SIG-M5 treated with dmso at 0.1 percent for 504 hours (cell line): Measurements from ENCODE around the gene PAK1.

Source experiments
- DNase-seq: peaks from one replicate; lab custom pipeline; 2025; ENCODE audit not compliant: unreplicated experiment; lab: John Stamatoyannopoulos, UW

Gene PAK1

DNA sequence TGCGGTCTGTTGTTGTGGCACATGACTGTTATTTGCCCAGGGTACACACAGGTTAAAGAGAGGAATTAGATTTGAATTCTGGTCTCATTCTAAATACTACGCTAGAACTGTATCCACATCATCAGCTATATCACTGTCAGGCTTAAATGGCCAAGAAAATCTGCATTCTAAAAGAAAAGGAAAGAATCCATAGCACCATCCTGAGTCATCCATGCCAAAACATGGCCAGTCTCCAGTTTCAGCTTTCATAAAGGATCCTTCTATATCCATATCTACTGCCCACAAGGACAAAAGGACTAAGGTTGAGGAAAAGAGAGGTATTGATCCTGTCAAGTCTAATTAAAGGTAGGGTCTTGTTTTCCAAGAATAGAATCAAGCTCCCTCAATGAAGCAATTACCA, 98.8 kb downstream of the PAK1 start:
- no peak for DNase-seq

DNA sequence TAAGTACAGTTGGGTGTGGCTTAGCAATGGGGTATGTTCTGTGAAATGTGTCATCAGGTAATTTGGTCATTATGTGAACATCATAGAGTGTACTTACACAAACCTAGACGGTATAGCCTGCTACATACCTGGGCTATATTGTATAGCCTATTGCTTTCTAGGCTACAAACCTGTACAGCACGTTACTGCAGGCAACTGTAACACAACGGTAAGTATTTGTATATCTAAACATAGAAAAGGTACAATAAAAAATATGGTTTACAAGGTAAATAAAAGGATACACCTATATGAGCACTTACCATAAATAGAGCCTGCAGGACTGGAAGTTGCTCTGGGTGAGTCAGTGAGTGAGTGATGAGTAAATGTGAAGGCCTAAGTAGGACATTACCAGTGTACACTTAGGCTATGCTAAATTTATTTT, 99.3 kb downstream of the PAK1 start:
- no peak for DNase-seq

DNA sequence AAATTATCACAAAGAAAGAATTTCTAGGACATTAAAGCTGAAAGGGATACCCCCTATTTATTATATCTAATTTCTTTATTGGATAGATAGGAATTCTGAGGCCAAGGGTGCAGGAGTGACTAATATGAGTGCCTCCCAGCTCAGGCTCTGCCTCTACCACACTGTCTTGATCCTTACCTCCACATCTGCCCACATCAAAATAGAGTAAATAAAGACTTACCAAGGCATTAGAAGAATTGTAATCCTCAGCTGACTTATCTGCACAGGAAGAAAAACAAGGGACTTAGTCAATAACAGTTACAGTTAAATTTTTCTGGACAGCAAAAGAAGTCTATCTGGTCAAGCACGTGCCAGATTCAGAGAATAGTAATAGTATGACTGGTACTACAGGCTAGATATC, 99.8 kb downstream of the PAK1 start:
- no peak for DNase-seq

DNA sequence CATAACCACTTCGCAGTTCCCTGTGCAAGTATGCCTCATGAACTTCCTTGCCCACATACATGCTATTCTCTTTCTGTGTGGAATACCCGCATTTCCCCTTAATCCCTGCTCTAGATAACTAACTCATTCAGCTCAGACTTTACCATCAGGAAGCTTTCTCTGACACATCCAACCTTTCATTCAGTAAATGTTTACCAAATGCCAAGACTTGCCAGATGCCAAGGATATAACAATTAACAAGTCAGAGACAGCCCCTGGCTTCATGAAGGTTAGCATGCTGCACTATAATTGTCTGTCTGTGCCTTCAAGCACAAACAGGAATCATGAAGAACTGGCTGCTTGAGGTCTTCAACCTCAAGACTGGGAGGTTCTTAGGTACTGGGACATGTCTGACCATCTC, 101.2 kb downstream of the PAK1 start:
- DNase-seq: no peak

DNA sequence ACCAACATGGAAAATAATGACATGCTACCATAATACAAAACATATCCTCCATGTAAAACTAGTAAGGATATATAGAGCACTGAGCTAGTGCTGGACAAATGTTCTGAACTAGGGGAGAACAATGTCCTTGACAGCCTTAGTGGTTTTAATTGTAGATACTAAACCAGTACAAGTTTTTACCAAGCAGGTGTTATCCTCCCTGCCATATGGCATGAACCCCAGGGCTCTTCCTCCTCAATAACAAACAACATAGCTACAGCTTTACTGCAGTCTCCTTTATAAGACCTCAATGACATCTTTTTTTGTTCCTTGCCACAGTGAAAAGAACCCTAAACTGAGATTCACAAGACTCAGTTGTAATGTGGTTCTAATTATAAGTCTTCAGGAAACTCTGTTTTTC, 102.2 kb downstream of the PAK1 start:
- DNase-seq: no peak

DNA sequence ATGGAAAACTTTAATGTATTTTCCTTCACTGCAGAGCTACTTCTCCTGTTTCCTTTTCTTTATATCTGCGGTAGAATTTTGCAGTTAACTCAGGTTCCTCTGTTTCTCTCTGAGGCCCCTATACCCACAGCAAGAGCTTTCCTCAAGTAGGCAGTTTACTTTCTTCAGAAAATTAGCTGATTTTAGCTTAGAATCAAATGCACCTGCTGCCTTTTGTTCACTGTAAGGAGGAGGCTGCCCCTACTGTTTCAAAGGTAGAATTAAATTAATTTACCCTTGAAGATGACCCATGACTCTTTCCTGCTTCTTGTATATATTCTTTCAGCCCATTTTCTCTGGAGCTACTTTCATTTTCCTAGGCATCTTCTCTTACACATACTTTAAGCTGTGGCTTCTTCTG, 103.7 kb downstream of the PAK1 start:
- no peak for DNase-seq

DNA sequence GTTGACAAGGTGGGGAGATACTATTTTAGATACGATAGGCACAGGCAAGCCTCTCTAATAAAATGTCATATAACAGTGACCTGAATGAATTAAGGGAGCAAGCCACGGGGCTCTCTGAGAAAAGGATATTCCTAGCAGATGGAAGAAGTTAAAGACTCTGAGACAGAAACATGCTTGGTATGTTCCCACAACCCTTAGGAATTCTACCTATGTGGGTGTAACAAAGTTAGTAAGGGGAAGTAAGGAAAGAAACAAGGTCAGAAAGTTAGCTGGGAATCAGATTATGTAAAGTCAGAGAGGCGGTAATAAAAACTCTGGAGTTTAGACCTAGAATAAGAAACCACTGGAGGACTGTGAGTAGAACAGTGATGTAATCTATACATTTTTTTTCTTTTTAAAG, 112.7 kb downstream of the PAK1 start:
- DNase-seq: no peak

DNA sequence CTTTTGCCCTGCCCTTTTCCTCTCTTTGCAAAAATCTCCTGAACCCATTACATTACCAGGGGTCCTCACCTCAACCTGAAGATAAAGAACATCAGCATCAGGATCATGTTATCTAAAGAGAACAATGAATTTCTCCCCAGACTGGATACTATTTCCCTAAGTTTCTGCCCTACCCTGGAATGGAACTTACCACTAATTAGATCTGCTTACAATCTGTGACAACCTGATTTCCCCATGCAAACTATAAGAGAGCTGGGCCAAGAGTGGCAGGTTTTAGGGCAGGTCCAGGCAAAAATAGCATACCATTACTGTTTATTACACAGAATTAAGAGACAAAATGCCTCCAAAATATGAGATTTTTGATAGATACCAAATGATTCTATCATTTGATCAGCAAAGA, 114.4 kb downstream of the PAK1 start:
- no peak for DNase-seq

DNA sequence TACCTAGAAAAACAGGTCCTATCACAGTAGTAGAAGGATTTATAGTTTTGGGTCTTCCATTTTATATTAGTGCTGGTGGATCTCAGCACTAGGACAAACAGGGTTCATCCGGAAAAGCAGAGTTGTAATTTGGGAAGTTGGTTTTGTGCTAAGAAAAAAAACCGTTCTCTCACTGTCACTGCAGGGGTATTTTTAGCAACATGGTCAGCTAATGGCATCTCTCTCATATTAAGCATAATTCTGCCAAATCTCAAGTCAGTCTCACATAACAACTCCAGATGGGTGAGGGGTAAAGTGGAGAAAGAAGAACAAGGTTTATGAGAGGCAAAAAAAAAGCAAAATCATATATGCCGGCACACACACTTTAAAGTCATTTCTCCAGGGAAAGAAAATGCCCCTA, 120.8 kb downstream of the PAK1 start:
- no peak for DNase-seq

DNA sequence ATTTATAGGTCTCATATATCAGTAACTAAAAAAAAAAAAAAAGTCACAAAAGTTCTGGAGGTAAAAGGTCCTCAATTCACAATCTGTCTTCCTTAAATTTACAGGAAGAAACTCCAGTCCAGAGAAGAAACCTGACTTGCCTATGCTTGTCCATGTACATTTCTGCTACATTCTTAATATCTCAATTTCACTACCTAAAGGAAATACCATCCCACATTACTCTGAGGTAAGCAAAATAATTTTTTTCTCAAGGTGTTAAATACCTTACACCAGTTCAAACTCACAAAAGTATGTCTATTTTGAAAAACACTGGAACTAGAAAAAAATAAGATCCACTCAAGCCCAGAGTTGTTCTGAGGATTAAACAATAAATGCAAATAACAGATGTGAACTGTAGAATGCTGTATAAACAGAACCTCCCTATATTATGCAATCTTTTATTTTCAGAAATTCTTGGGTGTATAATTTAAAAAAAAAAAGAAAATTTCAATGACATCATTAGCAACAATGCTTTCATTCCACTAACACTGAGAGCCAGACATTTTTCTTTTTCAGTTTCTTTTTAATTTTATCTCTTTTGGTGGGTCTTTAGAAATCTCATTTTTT, 122.5 kb downstream of the PAK1 start:
- no peak for DNase-seq

DNA sequence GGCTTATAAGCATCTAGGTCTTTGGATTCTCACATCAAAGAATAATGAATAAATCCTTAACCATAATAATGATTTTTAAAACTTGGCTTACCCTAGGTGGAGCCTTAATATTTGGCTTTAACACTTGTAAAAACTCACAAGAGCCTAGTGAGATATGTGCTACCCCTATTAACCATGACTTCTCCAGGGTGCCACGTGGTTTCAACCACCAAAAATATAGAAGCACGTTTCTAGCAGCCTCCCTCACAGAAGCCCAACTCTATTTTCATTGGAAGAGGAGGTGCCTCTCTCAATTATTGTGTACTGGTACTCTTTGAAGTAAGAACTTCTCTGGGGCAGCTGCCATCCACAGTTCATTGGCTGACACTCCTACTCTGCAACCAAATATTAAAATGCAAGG, 125.9 kb downstream of the PAK1 start:
- no peak for DNase-seq

DNA sequence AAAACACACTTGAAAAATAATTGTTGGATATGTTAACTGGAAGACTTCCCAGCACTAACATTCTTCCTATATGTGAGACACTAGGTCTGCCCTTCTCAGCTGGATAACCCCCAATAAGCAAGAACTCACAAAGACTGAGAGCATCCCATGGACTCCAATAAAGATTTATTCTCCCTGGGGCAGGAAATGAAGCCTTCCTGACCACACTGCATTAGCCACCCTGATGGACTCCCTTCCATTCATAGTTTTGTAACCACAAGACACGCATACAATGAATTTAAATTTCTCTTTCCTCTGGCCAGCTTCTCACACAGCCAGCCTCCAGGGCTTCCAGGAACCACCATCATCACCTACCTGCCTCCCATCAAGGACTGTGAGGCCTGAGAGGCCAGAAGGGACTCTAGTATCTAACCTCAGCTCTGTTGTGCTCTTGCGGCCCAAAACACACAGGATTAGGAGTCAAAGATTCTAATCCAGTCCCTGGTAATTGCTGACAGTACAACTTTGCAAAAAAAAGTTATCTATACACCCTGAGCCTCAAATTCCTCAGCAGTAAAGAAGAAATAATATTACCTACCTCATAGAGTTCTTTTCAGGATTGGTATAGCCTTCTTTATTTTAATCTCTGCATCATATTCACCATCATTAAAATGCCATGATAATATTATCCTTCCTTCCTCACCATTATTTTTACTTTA, 126.8 kb downstream of the PAK1 start:
- no peak for DNase-seq

DNA sequence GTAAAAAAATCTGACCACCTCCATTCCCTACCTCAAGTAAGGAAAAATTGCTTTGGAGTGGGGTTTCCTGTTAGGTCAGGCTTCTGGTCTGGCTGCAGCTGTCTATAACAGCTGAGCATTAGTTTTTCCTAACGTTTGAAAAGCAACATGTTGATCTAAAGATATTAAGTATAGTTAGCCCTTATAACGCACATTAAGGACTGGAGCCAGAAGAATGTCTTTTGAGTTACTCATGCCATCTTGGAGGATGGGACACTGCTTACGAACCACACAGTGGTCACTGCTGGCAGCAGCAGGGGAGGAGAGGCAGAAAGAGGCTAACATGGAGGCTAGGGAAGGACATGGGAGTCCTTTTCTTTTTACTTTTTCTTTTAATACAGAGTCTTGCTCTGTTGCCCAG, 128.3 kb downstream of the PAK1 start:
- DNase-seq: no peak

DNA sequence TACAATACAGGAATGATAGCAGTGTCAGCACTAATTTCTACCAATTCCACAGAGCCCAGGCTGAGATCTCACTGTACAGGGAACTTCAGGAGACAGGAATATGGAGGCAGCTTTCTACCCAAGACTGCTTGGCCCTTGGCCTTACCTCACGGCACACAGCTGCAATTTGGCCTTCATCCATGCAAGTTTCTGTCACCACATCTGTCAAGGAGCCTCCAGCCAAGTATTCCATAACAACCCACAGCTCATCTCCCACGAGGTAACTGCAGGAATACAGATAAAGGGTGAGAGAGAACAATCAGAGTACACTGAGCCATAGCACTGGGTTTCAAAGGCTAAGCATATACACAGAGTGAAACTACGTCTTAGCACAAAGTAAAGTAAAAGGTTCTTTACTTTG, 133.4 kb downstream of the PAK1 start:
- DNase-seq: no peak

DNA sequence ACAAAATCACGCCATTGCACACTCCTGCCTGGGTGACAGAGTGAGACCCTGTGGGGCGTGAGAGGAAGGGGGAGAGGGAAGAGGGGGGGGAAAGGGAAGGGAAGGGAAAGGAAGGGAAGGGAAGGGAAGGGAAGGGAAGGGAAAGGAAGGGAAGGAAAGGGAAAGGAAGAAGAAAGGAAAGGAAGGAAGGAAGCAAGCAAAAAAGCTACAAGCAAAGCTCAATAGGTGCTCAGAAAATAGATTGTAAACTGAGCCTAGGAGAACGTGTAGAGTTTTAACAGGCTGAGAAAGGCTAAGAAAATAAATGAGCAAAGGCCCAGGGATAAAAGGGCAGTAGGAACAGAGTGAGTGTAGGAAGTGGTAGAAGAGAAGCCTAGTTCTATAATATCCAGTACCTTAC, 141.6 kb downstream of the PAK1 start:
- no peak for DNase-seq

DNA sequence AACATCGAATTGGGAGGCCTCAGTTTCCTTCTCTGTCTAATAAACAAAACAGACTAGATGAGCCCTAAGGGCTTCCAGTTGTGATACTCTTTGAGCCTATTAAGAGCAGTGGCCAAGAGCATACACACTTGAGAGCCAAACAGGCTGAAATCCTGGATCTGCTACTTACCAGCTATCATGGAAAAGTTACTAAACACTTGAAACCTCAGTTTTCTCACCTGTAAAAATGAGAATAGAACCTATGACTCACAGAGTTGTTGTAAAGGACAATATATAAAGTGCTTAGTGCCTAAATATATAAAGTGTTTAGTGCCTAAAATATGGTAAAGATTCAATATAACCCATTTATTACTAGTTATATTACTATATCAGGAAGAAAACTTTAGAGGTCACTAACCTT, 148.7 kb downstream of the PAK1 start:
- DNase-seq: no peak

DNA sequence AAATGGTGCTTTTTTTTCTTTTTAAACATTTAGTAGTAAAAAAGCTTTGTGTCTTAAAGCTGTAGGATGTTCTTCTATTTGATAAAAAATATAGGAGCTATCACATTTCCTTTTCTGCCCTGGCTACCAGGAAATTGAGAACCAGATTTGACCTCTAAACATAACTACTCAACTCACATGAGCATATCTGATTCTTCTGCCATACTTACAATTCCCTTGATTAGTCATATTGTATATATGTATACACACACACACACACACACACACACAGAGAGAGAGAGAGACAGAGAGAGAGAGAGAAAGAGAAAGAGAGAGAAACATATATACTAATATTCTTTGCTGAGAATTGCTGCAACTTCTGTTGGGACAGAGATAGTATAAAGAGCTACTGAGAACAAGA, 149.4 kb downstream of the PAK1 start:
- DNase-seq: no peak

DNA sequence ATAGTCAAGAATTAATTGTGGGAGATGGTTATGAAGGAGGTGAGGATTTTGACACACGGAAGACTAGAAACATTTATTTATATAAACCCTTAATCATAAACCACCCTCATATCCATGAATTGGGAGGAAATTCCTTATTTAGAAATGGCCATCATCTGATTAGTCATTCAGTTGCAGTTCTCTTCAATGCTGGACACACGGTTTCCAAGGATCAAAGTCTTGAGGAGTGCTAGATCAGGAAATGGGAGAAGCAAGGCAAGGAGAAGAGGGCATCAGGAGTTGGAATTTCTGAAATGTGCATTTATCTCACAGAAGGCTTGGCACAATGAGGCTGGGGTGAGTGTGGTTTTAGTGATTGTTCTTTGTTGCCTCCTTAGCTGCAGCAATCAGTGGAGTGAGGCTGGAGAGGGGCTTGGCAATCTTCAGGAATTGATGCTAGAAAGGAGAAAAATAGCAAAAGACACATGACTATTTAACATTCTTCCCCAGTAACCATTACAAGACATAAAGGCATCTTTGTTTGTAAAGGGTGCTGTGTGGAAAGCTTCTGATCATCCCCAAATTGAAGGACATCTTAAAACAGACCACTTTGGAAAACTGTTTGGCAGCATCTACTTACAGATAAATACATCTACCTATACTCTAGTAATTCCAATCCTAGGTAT, 150.8 kb downstream of the PAK1 start:
- DNase-seq: no peak

DNA sequence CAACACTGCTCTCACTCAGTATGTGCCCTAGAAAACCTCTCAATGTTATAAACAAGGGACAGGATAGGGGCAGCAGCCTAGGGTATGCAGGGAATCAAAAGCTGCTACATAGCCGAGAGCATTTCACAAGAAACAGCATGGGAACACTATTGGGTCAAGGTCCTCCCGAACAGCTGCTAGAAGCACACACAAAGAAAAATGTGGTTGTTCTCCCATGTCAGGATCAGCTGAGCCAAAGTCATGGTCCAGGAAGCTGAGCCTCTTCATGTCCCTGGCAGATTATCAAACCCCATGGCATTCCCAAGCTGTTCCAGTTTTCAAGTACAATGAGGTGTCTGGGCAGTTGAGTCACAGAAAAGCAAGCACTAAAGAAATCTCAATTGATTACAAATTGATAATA, 151.4 kb downstream of the PAK1 start:
- DNase-seq: no peak

DNA sequence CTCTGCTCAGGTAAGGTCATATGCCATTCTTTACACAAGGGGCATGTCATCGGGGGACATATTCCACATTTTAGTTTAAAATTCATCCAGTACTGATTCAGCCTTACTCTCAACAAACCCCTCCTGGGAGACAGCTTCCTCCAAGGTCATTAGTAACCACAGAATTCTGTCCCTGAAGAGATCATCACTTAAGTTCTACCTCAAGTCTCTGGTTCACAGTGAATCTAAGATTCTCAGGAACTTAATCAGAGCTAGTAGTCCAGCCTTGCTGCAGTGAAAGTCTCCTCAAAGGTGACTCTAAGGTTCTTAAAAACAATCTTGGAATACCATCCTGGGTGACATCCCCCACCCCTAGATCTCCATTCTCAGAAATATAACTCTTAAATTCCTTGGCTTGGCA, 153.5 kb downstream of the PAK1 start:
- no peak for DNase-seq

DNA sequence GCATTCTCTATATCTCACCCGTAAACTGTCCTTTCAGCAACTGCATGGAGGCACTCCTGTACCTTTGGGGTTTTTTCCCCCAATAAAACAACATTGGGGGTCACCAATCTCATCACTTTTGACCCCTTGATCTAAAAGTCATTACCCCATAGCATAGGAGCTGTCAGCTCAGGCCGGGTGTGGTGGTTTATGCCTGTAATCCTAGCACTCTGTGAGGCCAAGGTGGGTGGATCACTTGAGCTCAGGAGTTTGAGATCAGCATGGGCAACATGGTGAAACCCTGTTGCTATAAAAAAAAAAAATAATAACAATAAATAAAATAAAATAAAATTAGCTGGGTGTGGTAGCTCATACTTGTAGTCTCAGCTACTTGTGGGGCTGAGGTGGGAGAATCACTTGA, 155.3 kb downstream of the PAK1 start:
- no peak for DNase-seq

DNA sequence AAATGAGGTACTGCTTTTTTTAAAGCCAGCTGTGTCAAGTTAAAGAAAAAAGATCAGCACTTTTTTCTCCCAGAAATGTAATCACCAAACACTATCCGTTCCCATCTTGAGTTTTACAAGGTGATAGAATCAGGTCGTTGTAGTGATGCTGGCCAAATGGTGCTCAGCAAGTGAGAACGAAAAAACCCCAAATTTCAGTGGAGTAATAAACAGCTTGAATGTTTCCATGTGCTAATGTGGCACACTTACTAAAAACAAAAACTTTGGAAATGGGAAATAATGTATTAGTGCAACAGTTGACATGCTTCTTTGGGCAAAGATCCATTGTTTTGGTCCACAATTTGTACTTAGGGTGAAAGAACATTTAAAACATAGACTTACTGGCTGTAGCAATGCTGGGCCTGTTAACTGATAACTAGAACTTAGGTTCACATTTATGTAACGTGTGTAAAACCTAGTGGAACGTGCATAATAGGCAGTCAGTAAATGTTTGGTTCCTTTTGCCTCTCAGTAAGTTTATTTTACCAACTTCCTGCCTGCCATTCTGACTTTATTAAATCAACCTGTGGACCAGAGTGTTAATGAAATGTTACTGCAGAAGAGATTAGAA, 157.1 kb downstream of the PAK1 start:
- no peak for DNase-seq
